ENCODE data around the gene TWF1. TPM values are rescaled to one million over a fixed set of nuclear protein-coding genes. Genes with fewer than 3 reads are reported as not detected.

Gene TWF1
- total RNA-seq, 5 donors from 2014 or later (not counting 1 experiment from before 2014, with no cell fraction given): 23.4 to 53.3 (median 29.4) TPM

DNA sequence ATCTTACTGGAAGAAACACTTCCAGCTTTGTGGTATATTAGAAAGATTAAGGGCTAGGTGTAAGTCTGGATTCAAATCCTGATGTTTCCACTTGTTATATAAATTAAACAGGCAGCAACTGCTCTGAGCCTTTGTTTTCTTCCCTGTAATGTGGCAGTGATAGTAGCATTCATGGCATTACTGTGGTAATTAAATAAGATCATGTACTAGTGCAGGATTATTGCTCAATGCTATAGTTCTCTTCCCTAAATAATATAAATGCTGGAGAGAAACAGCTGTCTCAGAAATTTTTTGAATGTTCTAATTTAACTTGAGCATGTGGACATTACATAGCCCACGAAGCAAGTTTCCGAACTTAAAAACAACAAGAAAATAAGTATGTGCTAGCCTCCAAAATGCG lies 35.1 kb upstream of the TWF1 start:
- POLR2A ChIA-PET: no interaction called here
- no peaks in the 10 kb centered on the region for H3K27me3 Mint-ChIP-seq
- peaks cover 0 to 2% of the 10 kb centered on the region in 2 experiments for H3K4me1 ChIP-seq (ENCODE audit: control insufficient read depth in 1 of 2, extremely low read depth in 1 of 2, insufficient read depth in 2 of 2, low read length in 2 of 2)
- CTCF ChIA-PET: no interaction called here
- ATAC-seq (replicated peaks in 1 of 4): no peak
- WGBS (ENCODE audit: insufficient coverage): 100% methylated on average over 3 of the region's 3 CpGs
- peaks cover 12% of the 10 kb centered on the region for H3K36me3 Mint-ChIP-seq
- H3K4me3 ChIP-seq (ENCODE audit: control insufficient read depth in 1 of 2, extremely low read depth in 1 of 2, low read length in 1 of 2): no peak overlapping the region
- no peaks in the 10 kb centered on the region for H3K9me3 Mint-ChIP-seq
- H3K36me3 ChIP-seq (ENCODE audit: control insufficient read depth in 2 of 2, extremely low read depth in 1 of 2, insufficient read depth in 1 of 2, low read length in 1 of 2): peaks cover 0 to 2% of the 10 kb centered on the region in 2 donors
- DNase-seq: no peak
- no peaks in the 10 kb centered on the region for H3K9me3 ChIP-seq
- H3K27ac ChIP-seq (ENCODE audit: low read length): no peak overlapping the region
- no peak overlapping the region for H3K27ac Mint-ChIP-seq
- H3K4me1 Mint-ChIP-seq: peaks cover 13 to 24% (median 16%) of the 10 kb centered on the region in 3 donors
- no peak overlapping the region for H3K4me3 Mint-ChIP-seq
- no peaks in the 10 kb centered on the region for H3K27me3 ChIP-seq (replicated peaks in 1 of 2; ENCODE audit: control insufficient read depth in 2 of 2, extremely low read depth in 1 of 2, insufficient read depth in 2 of 2, low read length in 1 of 2)

DNA sequence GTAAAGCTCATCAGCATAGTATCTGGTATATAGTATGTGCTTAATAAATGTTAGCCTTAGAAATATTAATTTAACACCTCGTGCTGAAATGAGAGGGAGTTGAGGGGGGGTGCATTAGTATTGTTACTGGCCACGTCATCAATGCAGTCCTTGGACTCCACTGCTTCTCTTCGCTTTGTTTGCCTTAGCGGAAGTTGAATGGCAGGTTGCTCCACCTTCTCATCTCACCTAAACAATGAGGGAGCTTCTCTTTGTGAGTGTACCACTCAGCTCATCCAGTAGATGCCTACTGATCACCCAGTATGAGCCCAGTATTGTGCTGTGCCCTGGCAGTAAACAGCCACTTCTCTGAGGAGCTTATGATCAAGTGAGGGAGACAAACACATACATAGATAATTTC lies 34.2 kb upstream of the TWF1 start:
- CTCF ChIA-PET: interaction anchor here (0.5 to 1.0 kb wide), 2 partner anchors 25 to 34 kb away, joined by 3 to 5 read pairs; no protein-coding TSS in a partner anchor
- no peak overlapping the region for H3K4me3 ChIP-seq (ENCODE audit: control insufficient read depth in 1 of 2, extremely low read depth in 1 of 2, low read length in 1 of 2)
- H3K27me3 ChIP-seq (replicated peaks in 1 of 2; ENCODE audit: control insufficient read depth in 2 of 2, extremely low read depth in 1 of 2, insufficient read depth in 2 of 2, low read length in 1 of 2): no peaks in the 10 kb centered on the region
- DNase-seq: no peak
- 100% methylated on average over 2 of the region's 4 CpGs for WGBS (ENCODE audit: insufficient coverage)
- H3K27me3 Mint-ChIP-seq: no peaks in the 10 kb centered on the region
- peaks cover 14 to 25% (median 16%) of the 10 kb centered on the region in 3 donors for H3K4me1 Mint-ChIP-seq
- no peak overlapping the region for H3K27ac Mint-ChIP-seq
- H3K9me3 ChIP-seq: no peaks in the 10 kb centered on the region
- peaks cover 6% of the 10 kb centered on the region for H3K36me3 Mint-ChIP-seq
- no peak for ATAC-seq (replicated peaks in 1 of 4)
- no peaks in the 10 kb centered on the region for H3K9me3 Mint-ChIP-seq
- H3K4me1 ChIP-seq (ENCODE audit: control insufficient read depth in 1 of 2, extremely low read depth in 1 of 2, insufficient read depth in 2 of 2, low read length in 2 of 2): peaks cover 2 to 4% of the 10 kb centered on the region in 2 experiments
- no peak overlapping the region for H3K4me3 Mint-ChIP-seq
- H3K27ac ChIP-seq (ENCODE audit: low read length): no peak overlapping the region
- POLR2A ChIA-PET: interaction anchor here in 1 of 2 donors (0.7 kb wide), 1 partner anchor 9 kb away, joined by 3 read pairs; no protein-coding TSS in a partner anchor
- peaks cover 0 to 2% of the 10 kb centered on the region in 2 donors for H3K36me3 ChIP-seq (ENCODE audit: control insufficient read depth in 2 of 2, extremely low read depth in 1 of 2, insufficient read depth in 1 of 2, low read length in 1 of 2)

DNA sequence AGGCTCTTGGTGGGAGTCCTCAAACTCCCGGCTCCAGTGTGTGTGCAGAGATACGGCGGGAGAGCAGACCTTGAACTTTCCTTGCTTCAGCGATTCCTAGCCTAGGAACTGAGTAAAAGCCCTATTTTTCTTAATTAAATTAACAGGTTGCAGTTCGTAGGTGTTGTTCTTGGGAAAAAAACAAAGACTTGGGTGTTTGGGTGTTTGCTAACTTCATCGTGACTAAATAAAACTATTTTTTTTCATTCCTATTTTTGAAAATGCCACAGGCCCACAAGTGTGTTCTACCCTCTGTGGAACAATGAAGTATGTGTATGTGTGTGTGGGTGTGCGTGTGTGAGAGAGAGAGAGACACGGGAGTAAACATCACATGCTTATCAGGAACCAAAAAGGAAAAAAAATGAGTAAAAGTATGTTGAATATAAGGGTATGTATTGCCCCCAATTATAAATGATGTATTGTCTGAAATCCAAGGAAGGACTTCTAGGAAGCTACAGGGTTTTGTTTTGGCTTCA lies 30.4 kb upstream of the TWF1 start:
- Histone ChIP-seq H3K36me3 (ENCODE audit: control insufficient read depth in 2 of 2, extremely low read depth in 1 of 2, insufficient read depth in 1 of 2, low read length in 1 of 2) (no peaks in the 10 kb centered on the region), H3K9me3 (no peaks in the 10 kb centered on the region), H3K4me1 (ENCODE audit: control insufficient read depth in 1 of 2, extremely low read depth in 1 of 2, insufficient read depth in 2 of 2, low read length in 2 of 2) (peaks cover 10 to 20% of the 10 kb centered on the region in 2 experiments), H3K4me3 (ENCODE audit: control insufficient read depth in 1 of 2, extremely low read depth in 1 of 2, low read length in 1 of 2) (peak overlapping the region; percentile 58 to 74), H3K27ac (ENCODE audit: low read length) (peak overlapping the region; percentile 78), H3K27me3 (replicated peaks in 1 of 2; ENCODE audit: control insufficient read depth in 2 of 2, extremely low read depth in 1 of 2, insufficient read depth in 2 of 2, low read length in 1 of 2) (no peaks in the 10 kb centered on the region)
- peak overlapping the region; percentile 67 to 81 for H3K27ac Mint-ChIP-seq
- H3K4me1 Mint-ChIP-seq: peaks cover 42 to 57% (median 43%) of the 10 kb centered on the region in 3 donors
- ChIA-PET CTCF (interaction anchor here (0.6 to 1.4 kb wide), 2 partner anchors 19 to 30 kb away, joined by 3 to 9 read pairs; partner anchors contain the start of gene TWF1 (in 1 of the 2)), POLR2A (interaction anchor here (0.6 to 1.6 kb wide), 3 partner anchors 30 to 77 kb away, joined by 3 to 15 read pairs (median 14); partner anchors contain the start of gene TWF1 (in 2 of the 2))
- ATAC-seq (replicated peaks in 1 of 4) (peak in 2 of 4 experiments; percentile 9 to 10), DNase-seq (peak in 1 of 35 experiments; percentile 37)
- H3K9me3 Mint-ChIP-seq: no peaks in the 10 kb centered on the region
- H3K4me3 Mint-ChIP-seq: peak overlapping the region; percentile 63 to 77 (median 76)
- H3K36me3 Mint-ChIP-seq: no peaks in the 10 kb centered on the region
- no peaks in the 10 kb centered on the region for H3K27me3 Mint-ChIP-seq
- 0% methylated on average over 5 of the region's 8 CpGs for WGBS (ENCODE audit: insufficient coverage)

DNA sequence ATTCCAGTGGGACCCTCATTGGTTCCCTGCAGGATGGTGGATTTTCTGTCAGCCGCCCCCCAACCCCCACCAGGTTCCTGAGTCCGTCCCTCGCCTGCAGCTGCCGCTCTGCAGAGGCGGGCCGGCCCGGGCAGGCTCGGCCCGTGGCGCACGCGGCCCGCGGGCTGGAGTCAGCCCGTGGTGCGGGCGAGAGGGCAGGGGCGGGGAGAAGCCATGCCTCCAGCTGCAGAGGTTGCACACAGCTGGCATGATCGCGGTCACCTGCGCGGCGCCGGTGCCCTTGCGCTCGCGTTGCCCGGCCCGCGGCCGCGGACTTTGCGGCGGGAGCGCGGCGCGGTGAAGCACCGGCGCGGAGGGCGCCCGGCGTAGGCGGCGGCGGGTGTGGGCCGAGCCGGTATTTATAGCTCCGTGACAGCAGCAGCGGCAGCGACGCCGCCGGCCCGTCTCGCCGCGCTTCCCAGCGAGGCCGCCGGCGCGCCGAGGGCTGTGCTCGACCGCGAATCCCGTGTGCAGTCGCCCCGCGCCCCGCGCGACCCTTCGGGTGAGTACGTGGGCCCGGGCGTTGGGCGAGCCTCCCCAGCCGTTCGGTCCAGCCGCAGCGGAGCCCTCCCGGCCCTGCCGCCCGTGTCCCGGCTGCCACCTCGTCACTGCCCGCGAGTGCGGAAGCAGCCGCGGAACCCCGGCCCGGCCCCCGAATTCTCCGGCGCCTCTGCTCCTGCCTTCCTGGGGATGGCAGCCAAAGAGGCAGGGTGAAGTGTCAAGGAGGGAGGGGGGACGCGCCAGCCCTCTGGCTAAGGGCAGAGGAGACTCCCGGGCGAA lies 29.7 kb upstream of the TWF1 start, which contains the start of gene TMEM117:
TSS of gene TMEM117 (plus strand) at position 426 of the 819 bp plus-strand sequence.
- Histone ChIP-seq H3K9me3 (no peaks in the 10 kb centered on the region), H3K36me3 (ENCODE audit: control insufficient read depth in 2 of 2, extremely low read depth in 1 of 2, insufficient read depth in 1 of 2, low read length in 1 of 2) (no peaks in the 10 kb centered on the region), H3K27me3 (replicated peaks in 1 of 2; ENCODE audit: control insufficient read depth in 2 of 2, extremely low read depth in 1 of 2, insufficient read depth in 2 of 2, low read length in 1 of 2) (no peaks in the 10 kb centered on the region), H3K27ac (ENCODE audit: low read length) (peak within 1 kb of the TSS; percentile 78), H3K4me3 (ENCODE audit: control insufficient read depth in 1 of 2, extremely low read depth in 1 of 2, low read length in 1 of 2) (peak within 1 kb of the TSS; percentile 58 to 74), H3K4me1 (ENCODE audit: control insufficient read depth in 1 of 2, extremely low read depth in 1 of 2, insufficient read depth in 2 of 2, low read length in 2 of 2) (peaks cover 10 to 22% of the 10 kb centered on the region in 2 experiments)
- peaks cover 48 to 62% (median 49%) of the 10 kb centered on the region in 3 donors for H3K4me1 Mint-ChIP-seq
- ATAC-seq (replicated peaks in 1 of 4) (peak; percentile 79 to 83 (median 80)), DNase-seq (peak; percentile 12 to 69 (median 52))
- no peaks in the 10 kb centered on the region for H3K36me3 Mint-ChIP-seq
- ChIA-PET POLR2A (interaction anchor here (0.6 to 1.6 kb wide), 3 partner anchors 30 to 33 kb away, joined by 3 to 15 read pairs (median 3); partner anchors contain the start of gene TWF1 (in 2 of the 2)), CTCF (interaction anchor here (0.6 to 1.4 kb wide), 3 partner anchors 14 to 29 kb away, joined by 3 to 9 read pairs (median 3); partner anchors contain the start of gene TWF1 (in 1 of the 2))
- peak within 1 kb of the TSS; percentile 76 to 88 (median 79) for H3K4me3 Mint-ChIP-seq
- no peaks in the 10 kb centered on the region for H3K9me3 Mint-ChIP-seq
- no peaks in the 10 kb centered on the region for H3K27me3 Mint-ChIP-seq
- H3K27ac Mint-ChIP-seq: peak within 1 kb of the TSS; percentile 81 to 85
- under 1% methylated on average over 103 of the region's 103 CpGs for WGBS (ENCODE audit: insufficient coverage)

DNA sequence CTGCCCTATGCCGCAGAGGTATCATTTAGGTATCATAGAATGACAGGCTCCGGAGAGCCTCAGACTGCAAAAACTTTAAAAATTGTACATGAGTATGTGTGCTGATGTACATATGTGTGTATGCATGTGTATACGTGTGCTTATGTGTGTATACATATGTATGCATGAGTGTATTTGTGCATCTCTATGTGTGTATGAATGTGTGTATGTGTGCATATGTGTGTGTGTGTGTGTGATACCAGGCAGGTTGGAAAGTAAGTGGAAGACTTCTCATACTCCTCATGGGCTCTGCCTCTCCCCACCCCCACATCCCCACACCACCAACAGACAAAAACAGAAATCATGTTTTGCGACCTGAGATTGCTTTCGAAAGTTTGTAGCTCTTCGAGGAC lies 29.1 kb upstream of the TWF1 start:
- Histone ChIP-seq H3K4me3 (ENCODE audit: control insufficient read depth in 1 of 2, extremely low read depth in 1 of 2, low read length in 1 of 2) (peak overlapping the region; percentile 58 to 74), H3K27ac (ENCODE audit: low read length) (no peak overlapping the region), H3K36me3 (ENCODE audit: control insufficient read depth in 2 of 2, extremely low read depth in 1 of 2, insufficient read depth in 1 of 2, low read length in 1 of 2) (no peaks in the 10 kb centered on the region), H3K9me3 (no peaks in the 10 kb centered on the region), H3K27me3 (replicated peaks in 1 of 2; ENCODE audit: control insufficient read depth in 2 of 2, extremely low read depth in 1 of 2, insufficient read depth in 2 of 2, low read length in 1 of 2) (no peaks in the 10 kb centered on the region), H3K4me1 (ENCODE audit: control insufficient read depth in 1 of 2, extremely low read depth in 1 of 2, insufficient read depth in 2 of 2, low read length in 2 of 2) (peaks cover 10 to 22% of the 10 kb centered on the region in 2 experiments)
- H3K27me3 Mint-ChIP-seq: no peaks in the 10 kb centered on the region
- H3K4me3 Mint-ChIP-seq: peak overlapping the region; percentile 76 to 88 (median 79)
- no peaks in the 10 kb centered on the region for H3K36me3 Mint-ChIP-seq
- ChIA-PET POLR2A (interaction anchor here in 1 of 2 donors (0.6 to 1.6 kb wide), 2 partner anchors 29 to 32 kb away, joined by 3 to 15 read pairs; partner anchors contain the start of gene TWF1), CTCF (interaction anchor here in 1 of 2 donors (0.7 to 1.4 kb wide), 2 partner anchors 15 to 29 kb away, joined by 3 to 9 read pairs; partner anchors contain the start of gene TWF1)
- H3K27ac Mint-ChIP-seq: peak overlapping the region; percentile 77 to 85
- H3K9me3 Mint-ChIP-seq: no peaks in the 10 kb centered on the region
- DNase-seq (peak in 6 of 35 experiments; percentile 2 to 29 (median 8)), ATAC-seq (replicated peaks in 1 of 4) (peak in 3 of 4 experiments; percentile 1 to 10 (median 5))
- 43% methylated on average over 6 of the region's 6 CpGs for WGBS (ENCODE audit: insufficient coverage)
- peaks cover 48 to 62% (median 49%) of the 10 kb centered on the region in 3 donors for H3K4me1 Mint-ChIP-seq

Data from T-cell (primary cell).